HT-29 (cell line): ENCODE measurements around the gene NOC3L. TPM values are rescaled to one million over a fixed set of nuclear protein-coding genes. Genes with fewer than 3 reads are reported as not detected.
"Not testable (repeated sequence)": the region's sequence is repeated elsewhere in the genome, so short reads cannot be mapped to it uniquely, and the experiment has no call there.

Experiments used
- DNase-seq: peaks from one replicate; pipeline ENCODE4 v3.0.0-alpha.2; 2015; ENCODE audit warnings: low spot score
- total RNA-seq: library from RNA; depleted of rRNA; stranded (reverse); fragments of >200 nt; shearing (Covaris generic); gene quantifications from 2 replicates; pipeline ENCODE4 v1.2.3, GENCODE V29; 2014

NOC3L gene
- total RNA-seq, 1 experiment from 2014 or later, result 8.0 TPM

DNA sequence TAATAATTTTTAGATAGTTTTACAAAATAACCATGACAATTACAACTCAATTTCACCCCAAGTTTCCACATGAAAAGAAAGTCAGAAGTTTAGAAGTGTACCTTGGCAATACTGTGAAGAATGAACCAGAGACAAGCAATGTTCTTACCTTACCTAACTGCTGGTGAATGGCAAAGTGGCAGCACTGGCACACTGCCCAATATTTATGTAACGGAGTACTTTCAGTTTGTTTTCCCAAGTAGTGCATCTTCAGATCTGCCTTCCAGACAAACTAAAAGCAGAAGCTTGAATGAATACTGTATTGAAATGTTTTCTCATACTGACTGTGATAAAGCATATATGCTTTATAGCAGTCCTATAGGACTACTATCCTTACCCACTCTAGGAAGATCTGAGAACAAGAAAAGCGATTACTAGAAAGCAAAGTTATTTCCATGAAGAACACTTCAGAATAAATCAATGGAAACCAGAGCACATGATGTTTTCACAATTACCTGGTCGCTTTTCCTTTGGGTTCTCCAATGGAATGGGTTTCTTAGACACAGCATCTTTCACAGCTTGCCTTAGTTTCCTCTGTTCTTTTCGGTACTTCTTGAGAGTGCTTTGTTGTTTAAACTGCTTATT lies 1.5 kb downstream of the NOC3L start:
- DNase-seq, result peak; percentile 48

DNA sequence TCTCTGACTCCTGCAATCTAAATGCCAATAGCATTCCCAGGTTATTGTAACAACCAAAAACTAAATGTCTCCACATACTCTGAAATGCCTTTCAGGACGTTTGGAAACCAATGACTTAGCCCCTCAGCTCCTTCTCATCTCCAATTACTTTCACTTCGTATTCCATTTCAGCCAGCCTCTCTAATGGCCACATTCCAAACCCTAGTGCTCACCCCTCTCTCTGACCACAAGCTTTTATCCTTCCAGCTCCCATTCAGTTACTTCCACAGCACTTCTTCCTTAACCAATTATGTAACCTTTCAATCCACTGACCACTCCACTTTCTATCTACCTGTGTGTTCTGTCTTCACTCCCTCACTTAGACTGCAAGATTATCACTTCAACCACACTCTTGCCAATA lies 4.3 kb downstream of the NOC3L start:
- peak; percentile 22 for DNase-seq

DNA sequence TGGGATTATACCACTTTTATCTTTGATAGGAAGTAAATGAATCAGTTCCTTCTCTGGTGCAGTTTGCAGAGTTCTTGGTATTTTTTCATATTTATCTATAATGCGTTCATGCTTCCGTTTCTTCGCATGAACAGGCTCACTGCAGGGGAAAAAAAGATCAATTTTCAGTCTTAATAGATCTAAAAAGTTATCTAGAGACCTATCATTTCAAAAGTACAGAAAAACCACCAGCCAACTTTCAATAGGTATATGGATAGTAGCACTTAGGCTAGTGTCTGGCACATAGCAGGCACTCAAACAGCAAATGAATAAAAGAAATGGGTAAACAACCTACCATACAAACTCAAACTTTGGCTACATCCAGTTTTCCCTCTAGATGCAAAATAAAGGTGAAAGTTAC lies 5.5 kb downstream of the NOC3L start:
- no peak for DNase-seq

DNA sequence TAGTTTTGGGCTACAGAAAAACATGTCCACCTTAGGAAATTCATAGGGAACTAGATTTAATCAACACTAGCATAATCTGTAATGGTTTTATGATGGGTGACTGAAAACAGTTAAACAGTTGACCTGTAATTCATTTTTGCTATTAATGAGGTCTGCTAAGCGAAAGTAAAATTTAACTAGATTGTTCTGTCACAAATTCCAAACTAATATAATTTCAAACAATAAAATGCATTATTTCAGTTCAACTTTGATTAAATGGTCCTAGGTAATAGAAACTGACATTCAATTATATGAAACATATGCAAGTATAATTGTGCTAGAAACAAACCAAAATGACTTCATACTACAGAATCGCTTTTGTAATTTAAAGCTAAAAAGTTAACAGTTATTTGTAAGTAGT lies 6.9 kb downstream of the NOC3L start:
- no peak for DNase-seq

DNA sequence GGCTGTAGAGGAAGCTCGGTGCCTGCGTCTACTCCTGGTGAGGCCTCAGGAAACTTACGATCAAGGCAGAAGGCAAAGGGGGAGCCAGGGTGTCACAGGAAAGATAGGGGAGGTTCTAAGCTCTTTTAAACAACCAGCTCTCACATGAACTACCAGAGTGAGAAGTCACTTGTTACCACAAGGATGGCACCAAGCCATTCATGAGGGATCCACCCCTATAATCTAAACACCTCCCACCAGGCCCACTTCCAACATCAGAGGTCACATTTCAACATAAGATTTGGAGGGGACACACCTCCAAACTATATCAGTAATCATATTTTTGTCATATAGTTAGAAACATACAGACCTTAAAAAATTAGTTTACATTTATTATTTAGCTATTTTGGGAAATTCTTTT lies 9.4 kb downstream of the NOC3L start:
- DNase-seq, result no peak

DNA sequence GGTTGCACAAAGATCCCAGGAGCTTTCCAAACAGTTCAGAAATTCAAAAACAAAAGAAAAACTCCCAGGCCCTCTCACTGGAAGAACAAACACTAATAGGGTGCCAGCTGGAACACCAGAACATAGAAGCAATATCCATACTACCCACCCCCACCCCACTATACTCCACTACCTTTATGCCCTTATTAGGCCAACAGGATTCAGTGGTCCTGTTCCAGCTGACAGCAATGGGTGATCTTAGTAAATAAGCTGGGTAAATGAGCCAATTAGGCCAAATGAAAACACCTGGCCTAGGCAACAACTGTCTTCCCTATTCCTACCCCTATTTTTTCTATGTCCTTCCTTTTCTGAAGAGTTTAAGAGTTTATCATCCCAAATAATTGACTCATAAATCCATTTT lies 11.7 kb downstream of the NOC3L start:
- no peak for DNase-seq

DNA sequence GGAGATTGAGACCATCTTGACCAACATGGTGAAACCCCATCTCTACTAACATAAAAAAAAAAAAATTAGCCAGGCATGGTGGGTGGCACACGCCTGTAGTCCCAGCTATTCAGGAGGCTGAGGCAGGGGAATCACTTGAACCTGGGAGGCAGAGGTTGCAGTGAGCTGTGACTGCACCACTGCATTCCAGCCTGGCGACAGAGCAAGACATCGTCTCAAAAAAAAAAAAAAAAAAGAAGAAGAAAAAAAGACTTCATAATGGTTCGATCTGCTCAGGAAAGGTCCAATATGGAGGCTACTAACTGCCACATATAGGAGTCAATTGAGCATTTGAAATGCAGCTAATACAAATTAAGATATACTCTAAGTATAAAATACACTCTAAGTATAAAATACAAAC lies 12.2 kb downstream of the NOC3L start:
- DNase-seq, result not testable (repeated sequence)

DNA sequence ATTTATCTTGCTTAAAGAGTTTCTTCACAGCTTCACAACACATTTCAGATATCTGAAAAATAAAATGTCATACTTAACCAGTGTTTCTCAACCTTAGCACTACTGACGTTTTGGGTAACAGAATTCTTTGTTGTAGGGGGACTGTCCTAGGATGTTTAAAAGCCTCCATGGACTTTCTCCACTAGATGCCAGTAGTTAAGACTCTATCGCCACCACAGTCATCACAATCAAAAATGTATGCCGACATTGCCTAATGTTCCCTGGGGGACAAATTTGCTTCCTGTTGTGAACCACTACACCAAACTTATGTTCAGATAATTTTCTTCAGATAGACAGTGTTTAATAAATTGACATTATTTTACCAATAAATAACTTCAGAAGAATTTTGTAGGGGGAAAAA lies 13.4 kb downstream of the NOC3L start:
- DNase-seq, result no peak

DNA sequence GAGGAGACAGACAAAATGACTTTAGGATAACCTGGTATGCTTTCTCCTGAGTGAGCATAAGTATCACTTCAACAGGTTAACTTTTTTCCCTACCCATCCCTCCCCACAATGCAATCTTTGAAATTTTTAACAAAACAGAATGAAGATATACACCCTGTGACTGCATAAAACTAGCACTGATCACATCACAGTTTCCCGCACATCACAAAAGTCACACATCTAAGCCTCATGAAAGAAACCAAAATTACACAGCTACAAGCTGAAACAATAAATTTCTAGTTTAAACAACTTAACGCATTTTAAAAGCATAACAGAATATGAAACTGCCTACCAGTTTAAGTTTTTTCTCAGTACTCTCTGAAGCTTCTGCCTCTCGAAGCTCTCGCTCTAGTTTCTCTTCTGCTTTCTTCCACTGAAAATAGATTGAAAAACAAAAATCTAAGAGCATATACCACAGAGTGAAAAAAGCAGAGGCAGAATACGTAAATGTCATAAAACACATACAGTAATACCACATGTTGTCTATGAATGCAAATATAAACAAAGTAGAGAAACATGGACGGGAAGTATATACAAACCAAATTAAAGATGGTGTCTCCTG lies 18.1 kb downstream of the NOC3L start:
- no peak for DNase-seq

DNA sequence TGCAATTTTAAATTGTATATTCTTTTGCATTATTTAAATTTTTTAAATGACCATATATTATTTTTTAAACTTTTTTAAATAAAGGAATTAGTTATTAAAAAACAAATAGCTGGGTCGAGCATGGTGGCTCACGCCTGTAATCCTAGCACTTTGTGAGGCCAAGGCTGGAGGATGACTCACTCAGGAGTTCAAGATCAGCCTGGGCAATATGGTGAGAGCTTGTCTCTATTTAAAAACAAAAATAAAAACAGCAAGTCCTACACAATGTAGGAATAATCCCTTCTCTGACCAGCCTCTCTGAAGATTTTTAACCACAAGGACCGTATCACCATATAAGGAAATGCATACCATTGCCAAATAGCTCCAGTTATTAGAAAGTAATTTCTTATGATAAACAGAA lies 19.6 kb downstream of the NOC3L start:
- DNase-seq, result no peak

DNA sequence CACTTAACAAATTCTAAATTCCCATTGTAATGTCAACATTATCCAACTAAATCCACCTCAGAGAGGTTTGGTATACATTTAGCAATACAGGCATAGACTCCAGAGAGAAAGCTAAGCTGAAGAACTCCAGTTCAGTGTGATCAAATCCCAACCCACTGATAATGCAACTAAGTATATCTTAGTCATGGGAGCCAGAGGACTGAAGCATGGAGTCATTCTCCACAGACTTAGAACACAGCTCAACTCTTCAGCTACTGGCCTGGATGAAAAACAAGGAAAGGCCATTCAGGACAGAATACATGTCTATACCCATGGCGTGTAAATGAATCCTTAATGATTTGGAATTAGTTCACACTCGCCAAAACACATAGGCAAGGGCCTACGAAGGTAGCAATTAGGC lies 27.9 kb downstream of the NOC3L start:
- no peak for DNase-seq

DNA sequence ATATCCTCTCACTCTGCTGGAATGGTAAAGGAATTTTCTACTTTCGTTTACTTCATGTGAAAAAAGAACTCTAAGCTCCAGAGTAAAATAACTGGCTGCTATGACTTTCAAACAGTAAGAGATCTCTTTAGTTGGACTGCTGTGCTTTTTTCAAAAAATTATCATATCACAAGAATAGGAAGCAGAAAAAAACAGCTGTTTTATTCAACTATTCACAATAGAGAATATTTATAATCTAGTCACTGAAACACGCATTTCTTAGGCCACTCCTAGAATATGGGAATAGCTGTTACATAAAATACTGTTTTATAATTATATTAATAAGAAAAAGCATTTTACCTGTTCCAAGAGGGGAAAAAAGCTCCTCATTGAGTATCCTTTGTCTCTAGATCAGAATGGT lies 29.7 kb downstream of the NOC3L start:
- no peak for DNase-seq

DNA sequence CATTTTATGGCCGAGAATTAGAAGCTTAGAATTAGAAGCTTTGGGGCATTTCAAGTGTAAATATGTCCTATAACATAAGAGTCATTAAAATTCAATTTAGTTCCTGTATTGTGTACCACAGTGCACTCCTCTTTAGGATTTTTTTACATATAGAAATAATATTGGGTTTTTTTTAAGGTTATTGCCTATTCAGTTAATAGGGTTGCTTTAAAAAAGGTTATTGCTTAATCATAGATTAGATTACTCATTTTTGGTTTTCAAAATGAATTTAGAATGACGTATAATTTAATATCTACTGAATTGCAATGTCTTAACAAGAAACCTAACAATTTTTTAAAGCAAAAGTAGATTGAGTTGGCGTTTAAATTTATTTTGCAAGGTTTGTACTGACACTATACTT lies 34.1 kb downstream of the NOC3L start:
- DNase-seq, result no peak

DNA sequence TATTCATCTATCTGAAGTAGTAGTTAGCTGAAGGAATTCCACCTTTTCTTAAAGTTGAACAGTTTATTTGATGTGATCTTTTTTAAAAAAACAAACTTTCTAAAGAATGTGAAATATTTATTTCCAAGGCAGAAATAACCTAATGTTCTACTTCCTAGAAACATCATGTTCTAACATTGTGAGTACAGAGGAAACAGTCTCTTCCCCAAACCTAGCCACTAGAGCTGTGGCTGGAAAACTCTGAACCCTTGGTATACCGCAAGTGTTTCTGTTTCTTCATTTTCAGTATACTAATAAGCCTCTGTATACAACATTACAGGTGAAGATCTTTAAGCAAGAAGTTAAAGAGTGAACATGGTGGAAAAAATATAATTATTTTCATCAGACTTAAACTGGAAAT lies 35.1 kb downstream of the NOC3L start:
- no peak for DNase-seq

DNA sequence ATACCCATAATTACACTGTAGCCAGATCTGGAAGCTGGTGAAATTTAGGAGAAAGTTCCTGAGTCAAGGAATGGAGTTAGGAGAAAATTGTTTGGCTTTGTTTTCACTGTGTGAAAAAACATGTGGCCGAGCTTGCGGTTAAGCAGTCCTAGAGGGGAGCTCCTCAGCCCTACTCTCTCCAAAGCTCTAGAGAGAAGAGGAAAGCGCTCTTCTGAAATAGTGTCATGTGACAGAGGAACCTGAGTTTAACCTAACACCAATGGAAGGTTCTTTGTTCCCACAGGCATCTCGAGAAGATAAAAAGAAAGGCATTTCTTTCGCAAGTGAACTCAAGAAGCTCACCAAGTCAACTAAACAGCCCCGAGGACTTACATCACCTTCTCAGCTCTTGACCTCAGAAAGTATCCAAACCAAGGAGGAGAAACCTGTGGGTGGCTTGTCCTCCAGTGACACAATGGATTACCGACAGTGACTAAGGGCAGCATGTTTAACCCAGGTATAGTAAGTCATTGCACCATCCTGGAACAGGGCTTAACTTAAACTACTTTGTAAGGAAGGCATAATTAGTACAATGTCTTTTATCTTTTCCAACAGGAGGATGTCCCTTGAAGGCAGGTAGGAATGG lies 38.0 kb downstream of the NOC3L start:
- DNase-seq, result no peak

DNA sequence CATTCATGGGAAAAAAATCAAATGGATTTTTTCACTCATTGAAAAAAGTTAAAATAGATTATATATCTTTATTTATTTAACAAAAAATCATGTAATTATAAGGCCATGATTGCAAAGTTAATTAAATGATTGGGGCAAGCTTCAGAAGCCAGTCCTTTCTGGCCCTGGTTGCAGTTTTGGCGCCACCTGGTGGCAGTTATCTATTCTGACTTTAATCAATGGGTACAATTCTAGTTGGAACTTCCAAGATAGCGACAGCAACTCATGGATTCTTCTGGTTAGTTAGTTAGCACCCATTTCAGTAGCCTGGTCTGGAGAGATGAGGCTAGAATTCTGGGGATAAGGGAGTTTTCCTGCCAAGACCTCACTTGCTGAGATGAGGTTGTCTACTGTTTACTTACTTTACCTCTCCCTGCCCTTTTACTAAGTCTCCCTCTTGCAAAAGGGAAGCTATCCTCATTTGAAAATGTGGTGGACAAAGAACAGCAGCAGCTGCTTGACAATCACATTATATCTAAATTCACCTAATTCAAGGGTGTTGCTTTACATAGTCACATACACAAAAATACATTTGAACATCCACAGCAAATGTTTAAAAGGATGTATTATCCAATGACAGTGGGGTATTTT lies 42.3 kb downstream of the NOC3L start:
- peak; percentile 88 for DNase-seq

DNA sequence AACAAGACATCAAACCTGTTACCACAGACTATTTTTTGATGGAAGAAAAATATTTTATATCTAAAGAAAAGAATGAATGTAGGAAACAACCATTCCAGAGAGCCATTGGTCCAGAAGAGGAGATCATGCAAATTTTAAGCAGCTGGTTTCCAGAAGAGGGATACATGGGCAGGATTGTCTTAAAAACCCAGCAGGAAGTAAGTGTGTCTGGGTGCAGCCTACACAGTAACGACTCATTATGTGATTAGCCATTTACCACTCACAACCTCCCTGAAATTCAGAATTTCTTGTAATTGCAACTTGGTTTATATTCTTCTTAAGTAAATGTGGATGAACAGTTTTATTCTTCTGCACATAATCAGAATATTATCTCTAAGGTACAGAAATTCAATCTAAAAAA lies 46.2 kb downstream of the NOC3L start:
- DNase-seq, result no peak

DNA sequence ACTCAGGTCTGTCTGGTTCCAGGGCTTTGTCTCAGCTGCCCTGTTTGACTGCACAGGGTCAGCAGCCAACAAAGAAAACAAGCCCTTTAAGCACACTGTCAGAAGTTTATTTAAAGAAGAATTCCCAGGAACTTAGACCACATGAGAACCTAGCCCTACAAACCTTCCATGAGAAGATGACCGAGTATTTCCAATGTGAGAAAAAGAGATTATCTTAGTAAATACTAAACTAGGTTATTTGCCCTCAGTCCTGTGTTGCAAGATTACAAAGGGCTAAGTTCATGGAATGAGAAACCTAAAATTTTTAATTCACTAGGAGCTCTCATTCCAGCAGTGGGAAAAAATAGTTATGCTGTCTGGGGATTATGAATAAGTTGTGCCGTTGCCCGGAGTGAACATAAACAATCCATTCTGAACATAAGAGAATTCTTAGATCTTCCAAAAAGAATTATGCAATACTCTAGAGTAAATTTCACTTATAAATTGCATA lies 46.7 kb downstream of the NOC3L start:
- no peak for DNase-seq

DNA sequence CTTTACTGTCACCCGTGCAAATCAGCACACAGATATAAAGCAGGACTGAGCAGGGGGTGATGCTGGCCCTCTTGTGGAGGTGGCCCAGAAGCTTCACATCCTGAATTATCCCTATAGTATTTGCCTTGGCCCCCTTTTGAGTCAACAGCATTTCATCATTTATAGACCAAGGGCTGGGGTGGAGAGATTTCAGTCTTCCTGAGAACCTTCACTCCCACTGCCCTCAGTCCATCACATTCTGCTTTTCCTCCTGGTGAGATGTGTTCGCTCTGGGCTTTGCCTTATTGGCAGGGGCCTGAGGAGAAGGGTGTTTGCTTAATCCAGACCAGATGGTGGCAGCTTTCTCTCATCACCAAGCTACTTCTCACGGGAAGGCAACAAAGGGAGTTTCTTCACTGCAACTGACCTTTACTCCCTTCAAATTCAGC lies 47.7 kb downstream of the NOC3L start:
- no peak for DNase-seq

DNA sequence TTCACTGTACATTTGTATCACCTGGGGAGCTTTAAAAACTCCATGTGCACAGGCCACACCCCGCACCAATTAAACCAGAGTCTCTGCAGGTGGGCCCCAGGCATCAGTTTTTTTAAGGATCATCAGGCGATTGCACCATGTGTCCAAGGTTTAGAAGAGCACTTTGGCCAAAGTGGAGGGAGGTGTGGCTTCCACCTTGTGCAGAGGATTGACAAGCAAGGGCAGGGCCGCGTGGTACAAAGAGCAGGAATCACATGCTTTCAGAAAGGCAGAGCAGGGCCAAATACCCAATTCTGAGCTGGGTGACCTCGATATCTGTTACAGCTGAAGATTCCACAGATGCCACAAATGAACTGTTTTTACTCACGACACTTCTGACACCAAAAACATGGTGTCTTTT lies 52.4 kb downstream of the NOC3L start:
- DNase-seq, result no peak

DNA sequence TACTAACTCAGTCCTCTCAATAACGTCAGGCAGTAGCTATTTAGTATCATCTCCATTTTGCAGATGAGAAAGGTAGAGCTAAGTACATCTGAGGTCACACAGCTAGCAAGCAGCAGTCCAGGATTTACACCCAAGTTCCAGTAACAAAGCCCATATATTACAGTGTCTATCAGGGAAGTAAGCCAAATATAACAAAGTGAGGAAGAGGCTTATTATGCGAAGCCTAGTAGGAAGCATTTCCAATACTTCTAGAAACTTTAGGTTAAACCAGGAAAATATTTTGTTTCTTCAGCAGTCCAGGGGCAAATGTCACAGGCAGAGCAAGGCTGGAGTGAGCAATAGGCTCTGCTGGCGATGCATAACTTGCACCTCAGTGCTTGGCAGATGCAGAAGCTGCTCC lies 53.9 kb downstream of the NOC3L start:
- no peak for DNase-seq

DNA sequence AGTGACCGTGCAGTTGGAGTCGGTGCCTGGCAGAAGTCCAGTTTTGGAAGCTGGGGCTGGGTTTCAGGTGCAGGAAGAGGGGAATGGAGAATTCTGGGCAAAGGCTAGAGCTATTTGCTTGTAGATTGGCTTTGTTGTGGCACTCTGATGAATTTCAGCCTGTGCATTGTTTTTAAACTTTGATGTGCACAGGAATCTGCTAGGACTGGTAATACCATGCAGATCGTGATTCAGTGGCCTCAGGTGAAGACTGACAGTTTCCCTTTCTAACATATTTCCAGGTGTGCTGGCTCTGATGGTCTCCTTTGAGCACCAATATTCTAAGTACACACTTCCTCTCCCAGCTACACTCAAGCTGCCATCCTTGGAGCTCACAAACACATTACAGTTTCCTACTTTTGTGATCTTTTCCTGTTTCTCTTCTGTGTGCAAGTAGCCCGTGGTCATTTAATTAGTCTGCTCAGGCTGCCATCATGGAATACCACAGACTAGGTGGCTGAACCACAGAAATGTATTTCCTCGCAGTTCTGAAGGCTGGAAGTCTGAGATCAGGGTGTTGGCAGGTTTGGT lies 55.6 kb downstream of the NOC3L start:
- DNase-seq, result no peak
